Glutamatergic neuron (in vitro differentiated cells): Measurements from ENCODE around the gene GDPD1. TPM values are rescaled to one million over a fixed set of nuclear protein-coding genes. Genes with fewer than 3 reads are reported as not detected.

ENCODE experiments used
- DNase-seq: peaks from one replicate; pipeline ENCODE4 v3.0.0; 2022
- H3K27ac Mint-ChIP-seq: one replicate; pipeline ENCODE4 v1.8.0; 2020; ENCODE audit warnings: mild to moderate bottlenecking, mixed read lengths, inconsistent platforms; ENCODE audit not compliant: unreplicated experiment
- H3K27me3 Mint-ChIP-seq: one replicate; pipeline ENCODE4 v1.8.0; 2020; ENCODE audit warnings: mild to moderate bottlenecking, moderate library complexity, mixed read lengths, inconsistent platforms; ENCODE audit not compliant: unreplicated experiment
- H3K36me3 Mint-ChIP-seq: one replicate; pipeline ENCODE4 v1.8.0; 2020; ENCODE audit warnings: mild to moderate bottlenecking, mixed read lengths, inconsistent platforms; ENCODE audit not compliant: unreplicated experiment
- H3K4me1 Mint-ChIP-seq: one replicate; pipeline ENCODE4 v1.8.0; 2020; ENCODE audit warnings: mild to moderate bottlenecking, low read depth, mixed read lengths, inconsistent platforms; ENCODE audit not compliant: unreplicated experiment
- H3K4me3 Mint-ChIP-seq: one replicate; pipeline ENCODE4 v1.8.0; 2020; ENCODE audit warnings: mild to moderate bottlenecking, mixed read lengths, inconsistent platforms; ENCODE audit not compliant: unreplicated experiment
- H3K9me3 Mint-ChIP-seq: one replicate; pipeline ENCODE4 v1.8.0; 2020; ENCODE audit warnings: mild to moderate bottlenecking, moderate library complexity, mixed read lengths, inconsistent platforms; ENCODE audit not compliant: unreplicated experiment
- CTCF ChIP-seq: fragments of 200-600 bp; sonication (generic); IDR thresholded peaks from one replicate; pipeline ENCODE4 v1.5.0; 2021; ENCODE audit not compliant: partially characterized antibody, unreplicated experiment
- total RNA-seq: library from RNA; stranded (reverse); fragmentation: NEBNext Ultra II Directional; extraction: Animal tissue kit (Norgen Biotek cat#: 25700); gene quantifications from one replicate; pipeline ENCODE4 v1.2.1, GENCODE V29; 2021; ENCODE audit not compliant: unreplicated experiment

GDPD1 gene
- total RNA-seq, 1 donor from 2014 or later = 34.3 TPM

DNA sequence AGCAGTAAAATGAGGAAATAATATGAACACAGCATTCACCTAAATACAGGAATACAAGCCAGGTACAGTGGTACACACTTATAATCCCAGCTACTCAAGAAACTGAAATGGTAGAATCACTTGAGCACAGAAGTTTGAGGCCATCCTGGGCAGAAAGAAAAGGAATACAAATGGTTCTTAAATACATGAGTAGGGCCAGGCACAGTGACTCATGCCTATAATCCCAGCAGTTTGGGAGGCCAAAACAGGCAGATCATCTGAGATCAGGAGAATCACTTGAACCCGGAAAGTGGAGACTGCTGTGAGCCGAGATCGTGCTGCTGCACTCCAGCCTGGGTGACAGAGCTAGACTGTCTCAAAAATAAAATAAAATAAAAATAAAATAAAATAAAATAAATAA lies 33.5 kb upstream of the GDPD1 start:
- H3K9me3 Mint-ChIP-seq = no peaks in the 10 kb centered on the region
- no peaks in the 10 kb centered on the region for H3K36me3 Mint-ChIP-seq
- DNase-seq = no peak
- H3K27ac Mint-ChIP-seq = no peak overlapping the region
- H3K4me3 Mint-ChIP-seq = no peak overlapping the region
- no peaks in the 10 kb centered on the region for H3K27me3 Mint-ChIP-seq
- H3K4me1 Mint-ChIP-seq = no peaks in the 10 kb centered on the region
- TF ChIP-seq CTCF = no peak

DNA sequence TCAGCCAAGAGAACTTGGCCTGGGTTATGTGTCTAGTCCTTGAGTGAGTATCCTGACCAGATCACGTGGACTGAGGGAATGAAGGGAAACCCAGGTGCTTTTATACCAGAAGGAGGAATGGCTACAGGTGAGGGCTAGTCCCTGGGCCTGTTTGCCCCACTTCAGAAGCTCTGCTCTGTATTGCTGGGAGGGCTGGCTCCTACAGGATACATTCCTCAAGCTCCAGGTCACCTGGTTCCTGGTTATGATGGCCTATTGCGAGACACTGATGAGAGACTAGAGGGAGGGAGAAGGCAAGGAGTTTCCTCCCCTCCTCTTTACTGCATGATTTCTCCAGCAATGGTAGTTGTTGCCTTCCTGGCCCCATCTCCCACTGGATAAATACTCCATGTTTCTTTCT lies 29.5 kb upstream of the GDPD1 start:
- DNase-seq = no peak
- no peaks in the 10 kb centered on the region for H3K4me1 Mint-ChIP-seq
- H3K27ac Mint-ChIP-seq = no peak overlapping the region
- H3K27me3 Mint-ChIP-seq = no peaks in the 10 kb centered on the region
- H3K9me3 Mint-ChIP-seq = no peaks in the 10 kb centered on the region
- no peaks in the 10 kb centered on the region for H3K36me3 Mint-ChIP-seq
- no peak overlapping the region for H3K4me3 Mint-ChIP-seq
- TF ChIP-seq CTCF = no peak

GRCh38 chr17:59193336-59193862 lies 26.9 kb upstream of the GDPD1 start:
- no peak for DNase-seq
- Mint-ChIP-seq H3K27me3 (no peaks in the 10 kb centered on the region), H3K4me3 (no peak overlapping the region), H3K36me3 (no peaks in the 10 kb centered on the region), H3K27ac (no peak overlapping the region), H3K4me1 (no peaks in the 10 kb centered on the region), H3K9me3 (no peaks in the 10 kb centered on the region)
- no peak for TF ChIP-seq CTCF

DNA sequence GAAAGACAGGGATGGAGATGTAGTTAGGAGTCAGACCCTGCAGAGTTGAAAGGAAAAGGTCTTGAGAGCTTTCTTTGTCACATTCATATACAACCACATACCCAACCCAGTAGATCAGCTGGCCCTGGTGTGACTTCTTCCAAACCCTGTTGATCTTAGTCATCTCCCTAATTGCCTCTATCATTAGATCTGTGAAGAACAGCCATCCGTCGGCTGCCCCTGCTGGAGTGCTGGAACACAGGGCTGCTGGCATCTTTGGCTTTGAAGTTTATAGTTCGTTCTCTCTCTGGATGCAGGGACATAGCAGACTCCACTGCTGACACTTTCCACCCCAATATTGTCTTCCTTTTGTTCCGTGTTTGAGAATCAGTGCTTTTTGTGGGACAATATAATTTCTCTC lies 20.9 kb upstream of the GDPD1 start:
- no peak overlapping the region for H3K27ac Mint-ChIP-seq
- TF ChIP-seq CTCF = no peak
- no peaks in the 10 kb centered on the region for H3K9me3 Mint-ChIP-seq
- H3K27me3 Mint-ChIP-seq = no peaks in the 10 kb centered on the region
- H3K36me3 Mint-ChIP-seq = no peaks in the 10 kb centered on the region
- H3K4me3 Mint-ChIP-seq = no peak overlapping the region
- no peak for DNase-seq
- no peaks in the 10 kb centered on the region for H3K4me1 Mint-ChIP-seq

GRCh38 chr17:59202320-59202719 lies 18.0 kb upstream of the GDPD1 start:
- no peaks in the 10 kb centered on the region for H3K36me3 Mint-ChIP-seq
- no peaks in the 10 kb centered on the region for H3K27me3 Mint-ChIP-seq
- H3K4me1 Mint-ChIP-seq = no peaks in the 10 kb centered on the region
- no peak for DNase-seq
- no peak for TF ChIP-seq CTCF
- no peak overlapping the region for H3K4me3 Mint-ChIP-seq
- H3K9me3 Mint-ChIP-seq = no peaks in the 10 kb centered on the region
- H3K27ac Mint-ChIP-seq = no peak overlapping the region
